Ascending aorta (tissue), 2 donors: Measurements from ENCODE around the gene N4BP2L2. TPM values are rescaled to one million over a fixed set of nuclear protein-coding genes. Genes with fewer than 3 reads are reported as not detected.

ENCODE experiments used
- DNase-seq, 2 donors: peaks; one replicate each; pipeline ENCODE4 v3.0.0-alpha.2; 2019; ENCODE audit warnings: low spot score in 2 of 2
- H3K27ac ChIP-seq, 2 donors: fragments of 200-600 bp; sonication (generic); one replicate each; pipeline ENCODE4 v1.5.1; 2016 to 2017; ENCODE audit warnings: mild to moderate bottlenecking in 1 of 2
- H3K27me3 ChIP-seq: fragments of 200-600 bp; sonication (generic); one replicate; pipeline ENCODE4 v1.5.1; 2017
- H3K36me3 ChIP-seq, 2 donors: fragments of 200-600 bp; sonication (generic); one replicate each; pipeline ENCODE4 v1.5.1; 2016
- H3K4me1 ChIP-seq, 2 donors: fragments of 200-600 bp; sonication (generic); one replicate each; pipeline ENCODE4 v1.5.1; 2016 to 2017; ENCODE audit warnings: mild to moderate bottlenecking in 1 of 2
- H3K4me3 ChIP-seq, 2 donors: fragments of 200-600 bp; sonication (generic); one replicate each; pipeline ENCODE4 v1.5.1; 2016 to 2017; ENCODE audit warnings: mild to moderate bottlenecking in 1 of 2
- H3K9me3 ChIP-seq, 2 donors: fragments of 200-600 bp; sonication (generic); one replicate each; pipeline ENCODE4 v1.5.1; 2016
- intact Hi-C: fragments of 100-400 bp; cut with DNase I; formaldehyde crosslinking; loops from one replicate; pipeline ENCODE4 v1.15.1; 2023
- total RNA-seq: library from RNA; depleted of rRNA; stranded (reverse); fragments of >200 nt; gene quantifications from one replicate; pipeline ENCODE4 v1.1.0, GENCODE V29; 2016
- TF ChIP-seq, protein P1 (sequence below), 3 experiments: fragments of 200-600 bp in 2 of 3; fragments of 450-650 bp in 1 of 3; sonication (generic) in 2 of 3; IDR thresholded peaks; one replicate each; pipeline ENCODE4 v1.5.1; 2016 to 2019; ENCODE audit warnings: antibody characterized with exemption in 3 of 3, mild to moderate bottlenecking in 1 of 3, moderate library complexity in 1 of 3

N4BP2L2 gene
- total RNA-seq, 1 donor from 2014 or later = 137 TPM

DNA sequence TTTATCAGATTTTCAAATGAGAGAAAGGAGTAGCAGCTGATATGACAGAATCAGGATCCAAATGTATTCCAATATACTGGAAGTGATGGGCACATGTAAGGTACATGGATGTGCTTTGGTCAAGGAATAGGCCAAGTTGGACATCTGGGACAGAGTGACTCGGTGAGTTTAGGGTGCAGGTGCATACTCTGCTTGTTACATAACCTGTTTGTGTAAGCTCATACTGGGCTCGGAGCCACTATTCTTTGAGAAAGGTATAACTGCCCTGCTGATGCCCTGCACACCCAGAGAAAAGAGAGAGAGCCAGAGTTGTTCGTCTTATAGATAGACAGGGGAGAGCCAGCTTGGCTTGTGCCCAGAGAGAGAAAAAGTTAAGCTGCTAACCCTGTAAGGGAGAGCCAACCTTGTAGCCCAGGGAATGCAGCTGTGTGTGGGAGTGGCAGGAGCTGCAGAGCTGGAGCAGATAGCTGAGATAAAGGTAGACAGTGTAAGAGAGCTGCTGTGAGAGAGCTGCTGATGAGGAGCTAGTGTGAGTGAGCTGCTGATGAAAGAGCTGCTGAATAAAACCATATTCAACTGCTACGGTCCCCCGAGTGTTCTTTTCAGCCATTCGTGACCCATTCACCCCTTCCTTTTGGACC lies 70.0 kb downstream of the N4BP2L2 start:
- no peaks in the 10 kb centered on the region for H3K9me3 ChIP-seq
- intact Hi-C loops = no loop called here
- H3K4me1 ChIP-seq = peaks cover 0 to 7% of the 10 kb centered on the region in 2 donors
- no peak overlapping the region for H3K27ac ChIP-seq
- peaks cover 0 to 10% of the 10 kb centered on the region in 2 donors for H3K36me3 ChIP-seq
- TF ChIP-seq, protein P1, sequence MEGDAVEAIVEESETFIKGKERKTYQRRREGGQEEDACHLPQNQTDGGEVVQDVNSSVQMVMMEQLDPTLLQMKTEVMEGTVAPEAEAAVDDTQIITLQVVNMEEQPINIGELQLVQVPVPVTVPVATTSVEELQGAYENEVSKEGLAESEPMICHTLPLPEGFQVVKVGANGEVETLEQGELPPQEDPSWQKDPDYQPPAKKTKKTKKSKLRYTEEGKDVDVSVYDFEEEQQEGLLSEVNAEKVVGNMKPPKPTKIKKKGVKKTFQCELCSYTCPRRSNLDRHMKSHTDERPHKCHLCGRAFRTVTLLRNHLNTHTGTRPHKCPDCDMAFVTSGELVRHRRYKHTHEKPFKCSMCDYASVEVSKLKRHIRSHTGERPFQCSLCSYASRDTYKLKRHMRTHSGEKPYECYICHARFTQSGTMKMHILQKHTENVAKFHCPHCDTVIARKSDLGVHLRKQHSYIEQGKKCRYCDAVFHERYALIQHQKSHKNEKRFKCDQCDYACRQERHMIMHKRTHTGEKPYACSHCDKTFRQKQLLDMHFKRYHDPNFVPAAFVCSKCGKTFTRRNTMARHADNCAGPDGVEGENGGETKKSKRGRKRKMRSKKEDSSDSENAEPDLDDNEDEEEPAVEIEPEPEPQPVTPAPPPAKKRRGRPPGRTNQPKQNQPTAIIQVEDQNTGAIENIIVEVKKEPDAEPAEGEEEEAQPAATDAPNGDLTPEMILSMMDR (IDR thresholded peaks at IDR 0.05) = no peak
- H3K4me3 ChIP-seq = no peak overlapping the region
- DNase-seq = no peak
- no peaks in the 10 kb centered on the region for H3K27me3 ChIP-seq

DNA sequence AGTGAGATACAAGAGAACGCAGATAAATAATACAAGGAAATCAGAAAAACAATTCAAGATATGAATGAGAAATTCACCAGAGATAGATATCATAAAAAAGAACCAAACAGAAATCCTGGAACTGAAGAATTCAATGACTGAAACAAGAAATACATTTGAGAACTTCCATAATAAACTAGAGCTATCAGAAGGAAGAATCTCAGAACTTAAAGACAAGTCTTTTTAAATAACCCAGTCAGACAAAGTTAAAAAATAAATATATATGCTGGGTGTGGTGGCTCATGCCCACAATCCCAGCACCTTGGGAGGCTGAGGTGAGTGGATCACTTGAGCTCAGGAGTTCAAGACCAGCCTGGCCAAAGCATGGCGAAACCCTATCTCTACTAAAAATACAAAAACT lies 82.0 kb downstream of the N4BP2L2 start:
- no peaks in the 10 kb centered on the region for H3K4me1 ChIP-seq
- peaks cover 10 to 40% of the 10 kb centered on the region in 2 donors for H3K9me3 ChIP-seq
- H3K27me3 ChIP-seq = no peaks in the 10 kb centered on the region
- H3K4me3 ChIP-seq = no peak overlapping the region
- DNase-seq = no peak
- H3K36me3 ChIP-seq = peaks cover 0 to 13% of the 10 kb centered on the region in 2 donors
- no peak overlapping the region for H3K27ac ChIP-seq
- TF ChIP-seq, protein P1 (IDR thresholded peaks at IDR 0.05) = no peak
- intact Hi-C loops = no loop called here

DNA sequence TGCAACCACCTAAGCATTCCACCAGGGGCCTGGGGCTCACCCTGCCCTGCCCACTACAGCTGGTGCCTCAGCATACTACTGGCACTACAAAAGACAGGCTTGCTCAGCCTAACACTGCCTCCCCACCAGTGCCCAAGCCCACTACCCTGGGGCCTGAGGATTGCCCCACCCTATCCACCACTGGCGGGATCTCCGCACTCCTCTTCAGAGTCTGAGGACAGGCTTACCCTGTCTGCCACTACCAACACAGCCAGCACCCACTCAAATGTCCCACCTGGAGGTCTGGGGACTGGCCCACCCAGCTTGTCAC lies 83.0 kb downstream of the N4BP2L2 start:
- TF ChIP-seq, protein P1 (IDR thresholded peaks at IDR 0.05) = no peak
- DNase-seq = no peak
- peaks cover 12 to 43% of the 10 kb centered on the region in 2 donors for H3K9me3 ChIP-seq
- H3K27me3 ChIP-seq = no peaks in the 10 kb centered on the region
- peaks cover 0 to 9% of the 10 kb centered on the region in 2 donors for H3K36me3 ChIP-seq
- H3K4me1 ChIP-seq = no peaks in the 10 kb centered on the region
- no peak overlapping the region for H3K4me3 ChIP-seq
- H3K27ac ChIP-seq = no peak overlapping the region
- intact Hi-C loops = no loop called here

DNA sequence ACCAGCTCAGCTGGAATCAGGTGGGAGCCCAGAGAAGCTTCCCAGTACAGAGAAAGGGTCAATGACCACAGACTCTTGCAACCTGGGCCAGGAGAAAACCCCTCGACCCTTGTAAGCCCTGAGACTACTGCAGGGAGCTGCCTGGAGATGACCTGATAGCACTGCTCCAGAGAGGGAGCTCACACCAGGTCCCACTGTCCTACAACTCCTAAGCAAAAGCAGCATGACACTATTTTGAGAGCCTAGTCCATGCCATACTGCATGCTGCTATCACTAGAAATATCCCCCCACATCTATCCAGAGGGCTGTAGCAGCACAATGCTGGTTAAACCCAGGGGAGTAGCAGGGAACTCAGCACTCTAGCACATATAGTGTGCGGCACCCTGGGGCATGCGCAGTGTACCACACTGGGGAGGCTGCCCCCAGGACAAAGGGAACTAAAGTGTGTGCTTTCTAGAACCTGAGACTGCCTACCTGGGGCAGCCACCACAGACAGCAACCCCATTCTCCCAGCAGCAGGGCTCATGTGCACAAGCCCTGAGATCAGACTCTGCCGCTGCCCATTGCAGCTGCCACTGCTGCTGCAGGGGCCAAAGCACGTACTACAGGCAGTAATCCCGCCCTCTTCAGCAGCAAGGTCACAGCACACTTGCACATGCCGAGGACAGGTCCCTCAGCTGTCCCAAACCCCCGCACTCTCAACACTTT lies 83.6 kb downstream of the N4BP2L2 start:
- Histone ChIP-seq H3K27me3 (no peaks in the 10 kb centered on the region), H3K9me3 (peaks cover 12 to 42% of the 10 kb centered on the region in 2 donors), H3K4me3 (no peak overlapping the region), H3K4me1 (no peaks in the 10 kb centered on the region), H3K36me3 (peaks cover 0 to 9% of the 10 kb centered on the region in 2 donors), H3K27ac (no peak overlapping the region)
- intact Hi-C loops = no loop called here
- DNase-seq = no peak
- TF ChIP-seq, protein P1 (IDR thresholded peaks at IDR 0.05) = no peak

DNA sequence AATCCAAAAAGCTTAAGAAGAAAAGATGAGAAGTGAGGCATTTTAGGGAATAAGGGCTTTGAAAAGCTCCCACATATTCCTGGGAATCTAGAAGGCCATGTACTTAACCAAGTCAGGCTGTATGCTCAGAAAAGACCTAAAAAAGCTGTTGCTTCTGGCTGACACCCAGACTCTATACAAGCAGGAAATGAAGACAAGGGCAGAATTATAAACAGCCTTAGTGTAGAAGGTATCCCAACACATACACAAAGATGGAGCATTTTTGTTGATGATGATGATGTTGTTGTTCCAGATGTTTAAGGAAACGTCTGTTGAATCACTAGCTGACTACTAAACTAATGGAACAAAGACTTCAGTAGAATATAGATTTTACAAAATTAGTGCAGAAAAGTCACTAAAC lies 84.6 kb downstream of the N4BP2L2 start:
- DNase-seq = no peak
- peaks cover 12 to 32% of the 10 kb centered on the region in 2 donors for H3K9me3 ChIP-seq
- H3K27ac ChIP-seq = no peak overlapping the region
- H3K36me3 ChIP-seq = peaks cover 0 to 9% of the 10 kb centered on the region in 2 donors
- no peaks in the 10 kb centered on the region for H3K27me3 ChIP-seq
- H3K4me3 ChIP-seq = no peak overlapping the region
- H3K4me1 ChIP-seq = no peaks in the 10 kb centered on the region
- TF ChIP-seq, protein P1 (IDR thresholded peaks at IDR 0.05) = no peak
- intact Hi-C loops = no loop called here
